Suppressor macrophage treated with lipopolysaccharide for 1 hour (primary cell): ENCODE data around the gene PCDHB9.
"Not testable (repeated sequence)": the region's sequence is repeated elsewhere in the genome, so short reads cannot be mapped to it uniquely, and the experiment has no call there.

ENCODE experiments used
- DNase-seq, 3 donors: peaks; one replicate each; pipeline ENCODE4 v3.0.0-alpha.2; 2020 to 2022

PCDHB9 gene

DNA sequence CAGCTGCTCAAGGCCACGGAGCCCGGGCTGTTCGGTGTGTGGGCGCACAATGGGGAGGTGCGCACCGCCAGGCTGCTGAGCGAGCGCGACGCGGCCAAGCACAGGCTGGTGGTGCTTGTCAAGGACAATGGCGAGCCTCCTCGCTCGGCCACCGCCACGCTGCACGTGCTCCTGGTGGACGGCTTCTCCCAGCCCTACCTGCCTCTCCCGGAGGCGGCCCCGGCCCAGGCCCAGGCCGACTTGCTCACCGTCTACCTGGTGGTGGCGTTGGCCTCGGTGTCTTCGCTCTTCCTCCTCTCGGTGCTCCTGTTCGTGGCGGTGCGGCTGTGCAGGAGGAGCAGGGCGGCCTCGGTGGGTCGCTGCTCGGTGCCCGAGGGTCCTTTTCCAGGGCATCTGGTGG, 2.2 kb downstream of the PCDHB9 start:
- DNase-seq, result not testable (repeated sequence)

DNA sequence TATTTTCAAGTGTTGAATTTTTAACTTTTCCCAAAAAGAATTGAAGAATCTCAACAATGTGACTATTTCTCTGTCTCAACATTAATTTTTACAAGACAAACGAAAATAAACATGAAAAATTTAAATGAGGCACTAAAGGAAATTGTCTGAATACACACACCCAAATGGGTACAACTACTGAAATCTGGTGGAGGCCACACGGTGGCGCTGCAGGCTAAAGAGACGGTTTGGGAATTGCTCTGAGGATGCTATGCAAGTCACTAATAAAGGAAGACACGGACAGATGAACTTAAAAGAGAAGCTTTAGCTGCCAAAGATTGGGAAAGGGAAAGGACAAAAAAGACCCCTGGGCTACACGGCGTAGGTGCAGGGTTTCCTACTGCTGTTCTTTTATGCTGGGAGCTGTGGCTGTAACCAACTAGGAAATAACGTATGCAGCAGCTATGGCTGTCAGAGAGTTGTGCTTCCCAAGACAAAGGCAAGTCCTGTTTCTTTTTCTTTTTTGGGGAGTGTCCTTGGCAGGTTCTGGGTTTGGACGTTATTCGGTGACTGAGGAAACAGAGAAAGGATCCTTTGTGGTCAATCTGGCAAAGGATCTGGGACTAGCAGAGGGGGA, 5.3 kb downstream of the PCDHB9 start, which contains the start of gene PCDHB10:
Gene PCDHB10 (plus strand): TSS at position 244 of the 616 bp plus-strand sequence. CDS start 200 bp downstream, at position 444.
- DNase-seq, result peak in 2 of 3 donors; percentile 4 to 25

DNA sequence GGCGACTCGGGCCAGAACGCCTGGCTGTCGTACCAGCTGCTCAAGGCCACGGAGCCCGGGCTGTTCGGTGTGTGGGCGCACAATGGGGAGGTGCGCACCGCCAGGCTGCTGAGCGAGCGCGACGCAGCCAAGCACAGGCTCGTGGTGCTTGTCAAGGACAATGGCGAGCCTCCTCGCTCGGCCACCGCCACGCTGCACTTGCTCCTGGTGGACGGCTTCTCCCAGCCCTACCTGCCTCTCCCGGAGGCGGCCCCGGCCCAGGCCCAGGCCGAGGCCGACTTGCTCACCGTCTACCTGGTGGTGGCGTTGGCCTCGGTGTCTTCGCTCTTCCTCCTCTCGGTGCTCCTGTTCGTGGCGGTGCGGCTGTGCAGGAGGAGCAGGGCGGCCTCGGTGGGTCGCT, 7.4 kb downstream of the PCDHB9 start:
- DNase-seq, result not testable (repeated sequence)

DNA sequence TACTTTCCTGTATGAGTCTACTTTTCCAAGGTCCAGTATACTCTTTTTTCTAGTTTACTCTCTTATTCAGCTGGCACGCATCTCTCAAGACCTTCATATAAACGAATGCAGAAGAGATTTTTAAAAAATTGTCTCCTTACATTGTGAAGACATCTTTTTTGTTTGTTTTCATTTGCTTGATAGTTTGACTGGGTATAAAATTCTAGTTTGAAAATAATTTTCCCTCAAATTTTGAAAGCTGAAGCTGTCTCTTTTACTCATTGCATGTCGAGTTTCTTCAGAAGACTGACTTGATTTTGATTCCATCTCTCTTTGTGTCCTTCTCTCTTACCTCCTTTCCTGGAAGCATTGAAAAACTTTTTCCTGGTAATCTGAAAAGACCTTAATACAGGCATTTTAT, 9.4 kb downstream of the PCDHB9 start:
- no peak for DNase-seq

DNA sequence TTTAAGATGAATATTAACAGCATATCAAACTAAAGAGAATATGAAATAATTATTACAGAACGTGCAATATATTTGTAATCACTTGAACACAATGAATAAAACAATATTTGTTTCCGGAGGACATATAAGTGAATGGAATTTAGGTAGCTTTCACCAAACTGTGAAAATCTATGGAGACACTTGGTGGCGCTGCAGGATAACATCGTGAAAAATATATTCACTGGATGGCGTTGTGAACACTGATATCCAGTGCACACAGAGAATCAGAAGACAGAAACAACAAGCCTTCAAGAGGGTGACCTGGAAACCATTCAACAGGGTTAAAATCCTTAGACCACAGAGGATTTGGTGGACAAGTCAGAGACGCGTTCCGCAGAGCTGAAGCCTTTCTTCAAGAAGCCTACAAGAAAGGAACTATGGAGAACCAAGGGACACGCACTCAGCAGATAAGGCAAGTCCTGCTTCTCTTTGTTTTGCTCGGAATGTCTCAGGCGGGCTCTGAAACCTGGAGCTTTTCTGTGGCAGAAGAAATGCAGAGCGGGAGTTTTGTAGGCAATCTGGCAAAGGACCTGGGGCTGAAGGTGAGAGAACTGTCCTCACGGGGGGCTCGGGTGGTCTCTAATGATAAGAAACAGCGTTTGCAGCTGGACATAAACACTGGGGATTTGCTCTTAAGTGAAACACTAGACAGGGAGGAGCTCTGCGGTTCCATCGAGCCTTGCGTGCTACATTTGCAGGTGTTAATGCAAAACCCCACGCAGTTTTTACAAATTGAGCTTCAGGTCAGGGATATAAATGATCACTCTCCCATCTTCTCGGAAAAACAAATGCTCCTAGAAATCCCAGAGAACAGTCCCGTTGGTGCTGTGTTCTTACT, 12.6 kb downstream of the PCDHB9 start, which contains the start of gene PCDHB11:
Gene PCDHB11 (plus strand): TSS at position 269 of the 877 bp plus-strand sequence. CDS start 148 bp downstream, at position 417.
- DNase-seq, result no peak

DNA sequence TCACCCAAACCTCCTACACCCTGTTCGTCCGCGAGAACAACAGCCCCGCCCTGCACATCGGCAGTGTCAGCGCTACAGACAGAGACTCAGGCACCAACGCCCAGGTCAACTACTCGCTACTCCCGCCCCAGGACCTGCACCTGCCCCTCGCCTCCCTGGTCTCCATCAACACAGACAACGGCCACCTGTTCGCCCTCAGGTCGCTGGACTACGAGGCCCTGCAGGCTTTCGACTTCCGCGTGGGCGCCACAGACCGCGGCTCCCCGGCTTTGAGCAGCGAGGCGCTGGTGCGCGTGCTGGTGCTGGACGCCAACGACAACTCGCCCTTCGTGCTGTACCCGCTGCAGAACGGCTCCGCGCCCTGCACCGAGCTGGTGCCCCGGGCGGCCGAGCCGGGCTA, 14.2 kb downstream of the PCDHB9 start:
- not testable (repeated sequence) for DNase-seq

DNA sequence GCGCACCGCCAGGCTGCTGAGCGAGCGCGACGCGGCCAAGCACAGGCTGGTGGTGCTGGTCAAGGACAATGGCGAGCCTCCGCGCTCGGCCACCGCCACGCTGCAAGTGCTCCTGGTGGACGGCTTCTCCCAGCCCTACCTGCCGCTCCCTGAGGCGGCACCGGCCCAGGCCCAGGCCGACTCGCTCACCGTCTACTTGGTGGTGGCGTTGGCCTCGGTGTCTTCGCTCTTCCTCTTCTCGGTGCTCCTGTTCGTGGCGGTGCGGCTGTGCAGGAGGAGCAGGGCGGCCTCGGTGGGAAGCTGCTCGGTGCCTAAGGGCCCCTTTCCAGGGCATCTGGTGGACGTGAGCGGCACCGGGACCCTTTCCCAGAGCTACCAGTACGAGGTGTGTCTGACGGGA, 14.7 kb downstream of the PCDHB9 start:
- not testable (repeated sequence) for DNase-seq

DNA sequence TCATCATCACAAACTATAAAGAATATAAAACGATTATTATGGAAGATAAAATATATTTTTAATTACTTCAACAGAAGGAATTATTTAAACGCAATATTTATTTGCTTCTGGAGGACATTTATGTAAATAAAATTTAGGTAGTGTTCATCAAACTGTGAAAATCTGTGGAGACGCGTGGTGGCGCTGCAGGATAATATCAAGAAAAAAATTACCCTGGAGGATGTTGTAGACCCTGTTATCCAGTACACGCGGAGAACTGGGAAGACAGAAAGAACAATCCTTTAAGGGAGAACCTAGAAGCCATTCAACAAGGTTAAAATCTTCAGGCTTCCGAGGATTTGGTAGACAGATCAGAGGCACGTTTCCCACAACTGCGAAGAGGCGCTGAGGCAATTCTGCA, 21.5 kb downstream of the PCDHB9 start, which contains the start of gene PCDHB12:
Gene PCDHB12 (plus strand): TSS at position 242 of the 400 bp plus-strand sequence. CDS start 189 bp downstream, outside the sequence.
- DNase-seq, result no peak

GRCh38 chr5:141210281-141210680, 23.3 kb downstream of the PCDHB9 start:
- not testable (repeated sequence) for DNase-seq

DNA sequence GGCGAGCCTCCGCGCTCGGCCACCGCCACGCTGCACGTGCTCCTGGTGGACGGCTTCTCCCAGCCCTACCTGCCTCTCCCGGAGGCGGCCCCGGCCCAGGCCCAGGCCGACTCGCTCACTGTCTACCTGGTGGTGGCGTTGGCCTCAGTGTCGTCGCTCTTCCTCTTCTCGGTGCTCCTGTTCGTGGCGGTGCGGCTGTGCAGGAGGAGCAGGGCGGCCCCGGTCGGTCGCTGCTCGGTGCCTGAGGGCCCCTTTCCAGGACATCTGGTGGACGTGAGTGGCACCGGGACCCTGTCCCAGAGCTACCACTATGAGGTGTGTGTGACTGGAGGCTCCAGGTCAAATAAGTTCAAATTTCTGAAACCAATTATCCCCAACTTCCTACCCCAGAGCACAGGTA, 23.9 kb downstream of the PCDHB9 start:
- DNase-seq, result not testable (repeated sequence)

DNA sequence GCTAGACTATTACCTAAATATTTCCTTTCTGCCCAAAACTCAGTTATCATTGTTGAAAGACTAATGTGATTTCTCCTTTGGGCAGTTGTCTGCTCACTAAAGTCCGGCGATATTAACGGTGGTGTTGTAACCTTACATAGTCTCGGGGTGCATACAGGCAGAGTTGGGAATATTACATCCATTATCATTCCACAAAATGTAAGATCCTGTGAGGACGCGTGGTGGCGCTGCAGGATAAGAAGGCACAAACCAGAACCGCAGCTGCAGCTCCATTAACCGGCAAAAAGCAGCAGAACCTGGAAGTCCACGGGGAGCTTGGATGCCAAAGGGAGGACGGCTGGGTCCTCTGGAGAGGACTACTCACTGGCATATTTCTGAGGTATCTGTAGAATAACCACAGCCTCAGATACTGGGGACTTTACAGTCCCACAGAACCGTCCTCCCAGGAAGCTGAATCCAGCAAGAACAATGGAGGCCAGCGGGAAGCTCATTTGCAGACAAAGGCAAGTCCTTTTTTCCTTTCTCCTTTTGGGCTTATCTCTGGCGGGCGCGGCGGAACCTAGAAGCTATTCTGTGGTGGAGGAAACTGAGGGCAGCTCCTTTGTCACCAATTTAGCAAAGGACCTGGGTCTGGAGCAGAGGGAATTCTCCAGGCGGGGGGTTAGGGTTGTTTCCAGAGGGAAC, 26.8 kb downstream of the PCDHB9 start, which contains the start of gene PCDHB13:
Gene PCDHB13 (plus strand): TSS at position 264 of the 684 bp plus-strand sequence. CDS start 205 bp downstream, at position 469.
- peak in 2 of 3 donors; percentile 1 to 10 for DNase-seq

- not testable (repeated sequence) for DNase-seq
These were observed 27.6 kb downstream of the PCDHB9 start for GRCh38 chr5:141214583-141214982.

- DNase-seq, result not testable (repeated sequence)
These were observed 28.5 kb downstream of the PCDHB9 start for GRCh38 chr5:141215504-141215903.

GRCh38 chr5:141216035-141216434, 29.1 kb downstream of the PCDHB9 start:
- not testable (repeated sequence) for DNase-seq

GRCh38 chr5:141223112-141223783, 36.3 kb downstream of the PCDHB9 start, which contains the start of gene PCDHB14:
TSS of gene PCDHB14 (plus strand) at chr5:141223343. CDS start at chr5:141223506, 163 bp downstream.
- peak in 2 of 3 donors; percentile 1 to 3 for DNase-seq

GRCh38 chr5:141224844-141225243, 37.9 kb downstream of the PCDHB9 start:
- not testable (repeated sequence) for DNase-seq

GRCh38 chr5:141225421-141225820, 38.5 kb downstream of the PCDHB9 start:
- not testable (repeated sequence) for DNase-seq

GRCh38 chr5:141234109-141234667, 47.2 kb downstream of the PCDHB9 start:
- DNase-seq, result no peak

- DNase-seq, result not testable (repeated sequence)
These were observed 49.0 kb downstream of the PCDHB9 start for GRCh38 chr5:141235922-141236321.

GRCh38 chr5:141236516-141237313, 49.8 kb downstream of the PCDHB9 start:
- DNase-seq, result no peak
